RPMI7951 (cell line): ENCODE results near the gene SLC35E4. TPM values are rescaled to one million over a fixed set of nuclear protein-coding genes. Genes with fewer than 3 reads are reported as not detected.
"Not testable (repeated sequence)": the region's sequence is repeated elsewhere in the genome, so short reads cannot be mapped to it uniquely, and the experiment has no call there.

Experiments used
- DNase-seq: peaks from one replicate; pipeline ENCODE4 v3.0.0-alpha.2; 2012; ENCODE audit warnings: low read depth
- total RNA-seq: library from RNA; depleted of rRNA; stranded (reverse); fragments of >200 nt; shearing (Covaris generic); gene quantifications from 2 replicates; pipeline ENCODE4 v1.2.3, GENCODE V29; 2014

SLC35E4 gene
- total RNA-seq, 1 experiment from 2014 or later, result 8.2 TPM

DNA sequence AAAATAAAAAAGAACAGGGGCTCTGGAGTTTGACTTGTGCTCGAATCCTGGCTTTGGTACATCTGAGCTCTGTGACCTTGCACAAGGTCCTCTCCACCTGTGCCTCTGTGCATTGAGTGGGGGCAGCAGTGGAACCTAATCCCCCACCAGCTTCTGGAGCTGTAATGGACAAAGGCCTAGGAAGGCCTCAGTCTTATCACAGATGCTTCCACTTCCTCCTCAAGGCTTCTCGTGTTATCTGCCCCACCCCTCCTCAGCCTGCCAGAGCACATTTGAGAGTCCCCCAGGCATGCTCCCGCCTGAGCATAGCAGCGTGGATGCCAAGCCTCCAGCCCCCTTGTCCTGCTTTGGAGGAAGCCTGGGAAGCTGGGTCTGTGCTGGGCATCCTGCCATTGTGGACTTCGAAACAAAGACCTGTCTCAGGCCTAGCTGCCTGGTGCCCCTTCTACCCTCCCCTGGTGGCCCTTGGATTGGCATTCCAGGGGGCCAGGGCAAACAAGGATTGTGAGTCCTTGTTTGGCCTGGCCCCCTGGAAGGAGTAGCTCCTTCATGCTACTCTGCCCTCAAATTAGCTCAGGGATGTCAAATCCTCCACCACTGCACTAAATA lies 15.0 kb downstream of the SLC35E4 start:
- no peak for DNase-seq

DNA sequence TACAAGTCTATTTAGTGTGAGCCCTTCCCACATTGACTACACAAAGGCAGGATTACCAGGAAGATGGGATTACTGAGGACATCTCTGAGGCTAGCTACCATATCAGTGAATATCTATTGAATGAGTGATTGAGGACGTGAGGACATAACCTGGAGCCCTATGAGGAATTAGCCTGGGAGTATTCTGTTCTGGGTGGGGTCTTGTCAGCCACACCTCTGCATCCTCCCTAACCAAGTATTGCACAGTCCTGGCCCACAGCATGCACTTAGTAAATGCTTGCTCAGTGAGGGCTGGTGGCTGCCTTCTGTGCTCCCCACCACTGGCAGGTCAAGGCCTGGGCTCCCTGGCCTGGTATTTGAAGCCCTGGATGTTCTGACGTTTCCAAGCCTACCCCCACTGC lies 17.3 kb downstream of the SLC35E4 start:
- no peak for DNase-seq

DNA sequence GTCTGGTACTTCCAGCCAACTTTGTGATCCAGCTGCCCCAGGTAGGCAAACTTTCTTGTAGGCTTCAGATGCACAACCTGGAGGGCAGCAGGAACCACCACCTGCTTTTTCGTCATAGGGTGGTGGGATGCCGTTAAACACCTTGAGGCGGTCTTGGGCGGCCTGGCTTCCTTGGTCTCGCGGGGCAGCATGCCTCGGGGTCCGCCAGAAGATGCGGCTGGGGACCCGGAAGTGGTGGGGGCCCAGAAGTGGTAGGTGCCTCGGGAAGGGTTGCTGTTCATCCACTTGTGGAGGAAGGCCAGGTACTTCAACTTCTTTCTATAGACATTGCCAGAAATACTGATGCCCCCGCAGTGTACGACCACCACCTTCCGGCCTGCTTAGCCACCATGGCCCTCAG lies 18.8 kb downstream of the SLC35E4 start:
- DNase-seq, result no peak

DNA sequence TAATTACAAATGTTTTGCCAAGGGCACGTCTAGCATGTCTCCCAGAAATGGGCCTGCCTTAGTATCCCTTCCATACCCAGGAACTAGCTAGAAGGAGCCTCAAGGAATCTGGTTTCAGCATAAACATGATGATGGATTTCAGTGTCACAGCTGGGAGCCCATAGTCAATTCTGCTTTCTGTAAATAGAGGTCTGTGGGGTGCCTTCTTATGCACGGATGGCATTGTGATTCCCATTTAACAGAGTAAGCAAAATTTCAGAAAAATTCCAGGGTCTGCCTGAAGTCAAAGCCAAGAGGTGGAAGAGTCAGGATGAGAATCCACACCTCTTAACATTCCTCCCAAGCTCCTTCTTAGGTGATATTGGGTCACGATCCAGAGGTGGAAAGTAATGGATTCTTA lies 20.0 kb downstream of the SLC35E4 start:
- DNase-seq, result no peak

DNA sequence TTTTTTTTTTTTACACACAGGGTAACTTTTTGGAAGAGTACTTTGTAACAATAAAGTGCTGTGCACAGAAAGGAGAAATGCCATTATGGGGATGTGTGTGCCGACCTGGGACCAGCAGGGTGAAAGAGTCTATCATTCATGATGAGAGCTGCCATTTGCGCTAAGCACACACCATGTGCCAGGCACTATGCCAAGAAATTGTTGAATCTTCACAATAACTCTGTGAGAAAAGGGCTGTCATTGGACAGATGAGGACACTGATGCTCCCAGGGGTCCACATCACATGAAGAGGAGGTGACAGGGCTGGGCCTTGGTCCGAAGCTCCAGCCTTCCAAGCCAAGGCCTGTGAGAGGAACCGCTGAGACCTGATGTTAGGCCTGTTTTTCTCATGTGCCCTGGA lies 26.5 kb downstream of the SLC35E4 start:
- no peak for DNase-seq

DNA sequence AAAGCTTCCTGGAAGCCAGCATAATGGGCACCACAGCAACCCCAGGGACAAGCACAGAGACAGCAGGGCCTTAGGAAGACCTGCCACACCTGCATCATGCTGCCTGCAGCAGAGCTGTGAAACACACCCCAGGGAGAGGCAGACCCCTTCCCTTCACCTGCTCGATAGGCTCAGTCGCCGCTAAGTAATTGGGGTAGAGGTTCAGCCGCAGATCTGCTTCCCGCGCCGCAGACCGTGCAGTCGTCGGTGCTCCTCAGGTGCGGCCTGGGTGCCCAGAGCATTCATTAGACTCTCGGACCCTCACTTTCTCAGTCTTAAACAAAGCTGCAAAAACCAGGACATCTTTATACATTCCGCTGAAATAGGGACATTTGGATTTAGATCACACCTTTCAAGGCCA lies 29.2 kb downstream of the SLC35E4 start:
- no peak for DNase-seq

DNA sequence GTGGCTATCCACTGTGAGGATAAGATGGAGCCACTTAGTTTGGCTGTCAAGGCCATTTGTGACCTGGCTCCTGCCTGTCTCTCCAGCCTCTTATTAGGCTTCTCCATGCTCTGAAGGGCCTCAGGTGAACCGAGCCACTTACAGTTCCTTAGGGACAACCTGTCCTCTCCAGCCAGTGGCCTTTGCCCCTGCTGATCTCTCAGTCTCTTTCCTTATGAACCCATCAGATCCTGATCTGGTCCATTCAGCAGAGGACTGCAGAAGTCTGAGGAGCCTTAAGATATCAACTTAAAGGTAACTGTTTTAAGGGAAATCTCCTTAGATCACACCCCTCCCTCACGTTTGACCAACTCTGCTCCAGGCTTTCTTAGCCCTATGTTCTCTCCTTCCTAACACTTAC lies 29.7 kb downstream of the SLC35E4 start:
- DNase-seq, result no peak

DNA sequence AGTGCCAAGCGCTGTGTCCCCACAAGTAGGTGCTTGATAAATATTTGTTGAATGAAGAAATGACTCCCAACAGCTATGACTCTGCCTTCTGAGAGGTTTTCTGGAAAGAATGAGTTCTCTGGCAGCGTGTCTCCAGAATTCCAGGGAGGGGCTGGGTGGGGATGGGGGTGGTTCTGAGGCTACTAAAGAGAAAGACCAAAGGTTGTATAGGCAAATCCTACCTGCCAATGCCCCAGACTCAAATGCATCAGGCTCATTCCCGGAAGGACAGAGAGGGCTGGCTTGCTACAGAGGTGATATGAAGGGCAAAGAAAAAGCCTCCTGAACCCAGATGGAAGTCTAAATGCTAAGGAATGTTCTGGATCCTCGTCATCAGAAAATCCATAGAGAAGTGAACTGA lies 30.2 kb downstream of the SLC35E4 start:
- DNase-seq, result no peak

DNA sequence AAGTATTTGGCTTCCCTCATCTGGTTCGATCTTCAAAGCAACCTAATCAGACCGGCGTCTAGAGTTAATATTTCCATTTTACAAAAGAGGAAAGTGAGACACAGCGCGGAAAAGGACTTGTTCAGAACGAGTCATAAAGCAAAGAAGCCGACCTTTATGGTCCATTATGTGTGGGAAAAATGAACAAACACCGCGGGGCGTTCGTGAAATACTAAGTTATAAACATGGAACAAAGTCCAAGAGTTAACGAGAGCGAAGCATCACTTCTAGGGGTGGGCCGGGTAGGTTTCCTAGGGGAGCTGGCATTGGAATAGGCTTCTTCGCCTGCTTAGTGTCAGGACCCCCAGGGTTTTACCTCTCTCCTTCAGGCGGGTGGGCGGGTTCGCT lies 31.5 kb downstream of the SLC35E4 start:
- no peak for DNase-seq

DNA sequence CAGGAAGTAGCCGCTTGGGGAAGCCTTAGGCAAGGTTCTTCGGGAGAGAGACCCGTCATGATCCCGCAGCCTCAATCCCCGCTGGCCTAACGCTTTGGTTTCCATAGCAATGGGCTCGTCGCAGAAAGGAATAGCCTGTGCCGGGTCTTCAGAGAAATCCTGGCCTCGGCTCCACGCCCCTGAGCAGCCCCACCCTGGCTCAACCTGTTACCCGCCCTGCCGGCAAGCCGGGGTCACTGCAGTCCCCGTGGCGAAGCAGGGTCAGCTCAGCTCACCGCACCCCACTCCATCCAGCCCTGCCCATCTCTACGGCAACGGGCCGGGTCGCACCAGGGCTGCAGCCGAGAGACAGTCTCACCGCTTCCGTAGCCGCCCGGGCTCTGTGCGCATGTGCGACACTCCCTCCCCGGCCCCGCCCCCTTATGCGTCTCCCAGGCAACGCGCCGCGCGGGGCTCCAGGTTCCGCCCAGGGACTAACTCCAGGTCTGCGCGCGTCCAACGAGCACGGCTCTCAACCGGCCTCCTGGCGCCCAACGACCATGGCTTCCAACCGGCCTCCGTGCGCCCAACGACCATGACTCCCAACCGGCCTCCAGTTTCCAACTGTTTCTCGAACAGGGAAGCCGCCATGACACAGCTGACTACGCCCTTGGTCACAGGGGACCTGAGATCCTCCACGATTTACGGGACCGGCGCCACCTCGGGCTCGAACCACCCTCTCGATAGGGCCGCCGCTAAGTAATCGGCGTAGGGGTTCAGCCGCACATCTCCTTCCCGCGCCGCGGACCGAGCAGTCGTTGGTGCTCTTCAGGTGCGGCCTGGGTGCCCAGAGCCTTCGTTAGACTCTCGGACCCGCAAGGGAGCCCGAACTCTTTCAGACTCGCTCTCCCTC lies 32.2 kb downstream of the SLC35E4 start, which contains the start of gene DUSP18:
TSS of gene DUSP18 (minus strand) at position 382 of the 892 bp plus-strand sequence. CDS start 3,872 bp downstream, outside the sequence.
- peak; percentile 85 for DNase-seq

DNA sequence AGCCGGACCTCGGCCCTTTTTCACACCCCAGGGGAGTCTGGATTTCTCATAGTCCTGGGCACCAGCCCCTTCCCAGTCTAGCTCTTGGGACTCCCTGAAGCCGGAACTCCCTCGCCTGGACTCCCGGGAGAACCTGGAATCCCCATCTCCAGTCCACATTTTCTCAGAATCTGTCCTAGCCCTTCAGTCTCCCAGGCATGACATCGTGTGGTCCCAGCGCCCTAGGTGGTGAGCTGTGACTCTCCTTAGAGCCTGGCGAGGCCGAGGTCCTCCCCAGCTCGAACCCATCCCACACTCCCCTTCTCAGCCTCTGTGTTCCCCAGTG lies 32.8 kb downstream of the SLC35E4 start:
- peak; percentile 3 for DNase-seq

DNA sequence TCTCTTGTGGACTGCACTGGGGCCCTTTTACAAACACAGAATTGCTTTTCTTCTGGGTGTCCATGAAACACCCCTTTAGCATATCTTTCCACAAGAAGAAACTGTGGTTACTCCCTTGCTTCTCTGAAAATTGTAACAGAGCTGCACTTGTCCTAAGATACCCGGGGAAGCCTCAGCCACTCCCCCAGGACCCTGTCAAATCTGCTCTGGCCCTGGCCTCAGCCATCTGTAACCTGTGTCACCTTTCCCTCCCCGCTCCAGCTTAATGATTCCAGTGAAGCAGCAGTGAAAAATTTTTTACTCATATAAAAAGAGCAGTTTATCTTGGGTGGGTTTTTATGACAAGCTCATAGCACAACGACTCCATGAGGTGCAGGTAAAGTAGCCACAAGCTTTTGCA lies 35.5 kb downstream of the SLC35E4 start:
- no peak for DNase-seq

DNA sequence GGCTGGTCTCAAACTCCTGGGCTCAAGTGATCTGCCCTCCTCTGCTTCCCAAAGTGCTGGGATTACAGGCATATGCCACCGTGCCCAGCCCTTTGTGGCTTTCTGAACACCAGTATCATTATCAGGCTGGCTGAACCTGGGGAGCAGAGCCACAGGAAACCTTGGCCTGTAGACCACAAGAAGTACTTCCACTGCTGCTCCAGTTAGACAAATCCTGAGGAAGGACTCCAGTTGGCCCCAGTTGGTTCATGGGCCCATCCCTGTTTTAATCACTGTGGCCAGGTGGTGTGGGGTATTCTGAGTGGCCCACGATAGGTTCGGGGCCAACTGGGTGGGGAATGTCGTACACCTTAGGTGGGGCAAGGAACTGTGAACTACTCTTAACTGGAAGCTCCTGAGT lies 37.6 kb downstream of the SLC35E4 start:
- DNase-seq, result no peak

DNA sequence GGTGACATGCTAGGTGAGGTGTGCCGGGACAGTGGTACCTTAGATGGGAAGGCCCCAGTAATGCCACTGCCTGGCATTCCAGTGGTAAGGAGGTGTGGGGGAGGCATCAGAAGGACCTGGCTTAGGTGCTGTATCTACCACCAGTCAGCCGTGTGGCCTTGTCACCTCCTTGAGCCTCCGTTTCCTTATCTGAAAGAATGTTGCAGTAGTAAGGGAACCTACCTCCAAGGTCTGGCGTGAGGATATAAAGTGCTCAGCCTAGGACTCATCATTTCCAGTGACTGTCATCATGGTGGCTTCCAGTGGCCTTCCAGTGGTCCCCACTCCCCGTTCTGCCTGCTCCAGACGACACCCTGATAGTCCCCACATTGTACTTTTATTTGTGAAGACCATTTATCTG lies 38.9 kb downstream of the SLC35E4 start:
- DNase-seq, result no peak

DNA sequence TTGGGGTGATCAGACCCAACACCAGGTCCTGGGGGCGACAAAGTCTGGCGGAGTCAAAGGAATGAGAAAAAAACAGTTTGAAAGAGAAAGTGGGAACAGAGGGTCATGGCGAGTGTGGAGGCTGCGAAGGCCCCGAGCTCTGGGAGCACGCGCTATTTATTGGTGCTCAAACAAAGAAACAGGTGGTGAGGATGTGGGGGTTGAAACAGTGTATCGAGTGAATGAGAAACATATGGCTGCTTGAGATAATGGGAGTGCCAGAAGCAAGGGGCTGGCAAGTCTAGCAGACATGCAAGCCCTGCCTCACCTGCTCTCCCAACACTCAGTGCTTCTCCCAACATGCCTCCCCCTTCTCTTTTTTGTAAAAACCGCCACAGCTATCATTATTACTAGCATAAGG lies 39.9 kb downstream of the SLC35E4 start:
- DNase-seq, result no peak

DNA sequence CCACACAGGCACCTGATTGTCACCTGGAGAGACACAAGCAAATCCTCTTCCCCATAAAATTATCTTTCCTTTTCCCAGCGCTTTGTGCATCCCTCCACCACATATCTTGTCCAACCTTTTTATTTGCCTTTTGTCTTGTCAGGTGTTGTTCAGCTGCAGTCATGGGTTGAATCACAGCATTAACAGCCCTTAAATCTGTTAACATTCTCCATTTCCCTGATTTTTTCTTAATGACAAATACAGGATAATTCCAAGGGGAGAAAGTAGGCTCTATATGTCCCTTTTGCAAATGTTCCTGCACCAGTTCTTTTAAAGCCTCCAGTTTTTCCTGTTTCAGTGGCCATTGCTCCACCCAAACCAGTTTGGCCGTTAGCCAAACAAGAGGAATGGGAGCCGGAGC lies 41.0 kb downstream of the SLC35E4 start:
- not testable (repeated sequence) for DNase-seq

DNA sequence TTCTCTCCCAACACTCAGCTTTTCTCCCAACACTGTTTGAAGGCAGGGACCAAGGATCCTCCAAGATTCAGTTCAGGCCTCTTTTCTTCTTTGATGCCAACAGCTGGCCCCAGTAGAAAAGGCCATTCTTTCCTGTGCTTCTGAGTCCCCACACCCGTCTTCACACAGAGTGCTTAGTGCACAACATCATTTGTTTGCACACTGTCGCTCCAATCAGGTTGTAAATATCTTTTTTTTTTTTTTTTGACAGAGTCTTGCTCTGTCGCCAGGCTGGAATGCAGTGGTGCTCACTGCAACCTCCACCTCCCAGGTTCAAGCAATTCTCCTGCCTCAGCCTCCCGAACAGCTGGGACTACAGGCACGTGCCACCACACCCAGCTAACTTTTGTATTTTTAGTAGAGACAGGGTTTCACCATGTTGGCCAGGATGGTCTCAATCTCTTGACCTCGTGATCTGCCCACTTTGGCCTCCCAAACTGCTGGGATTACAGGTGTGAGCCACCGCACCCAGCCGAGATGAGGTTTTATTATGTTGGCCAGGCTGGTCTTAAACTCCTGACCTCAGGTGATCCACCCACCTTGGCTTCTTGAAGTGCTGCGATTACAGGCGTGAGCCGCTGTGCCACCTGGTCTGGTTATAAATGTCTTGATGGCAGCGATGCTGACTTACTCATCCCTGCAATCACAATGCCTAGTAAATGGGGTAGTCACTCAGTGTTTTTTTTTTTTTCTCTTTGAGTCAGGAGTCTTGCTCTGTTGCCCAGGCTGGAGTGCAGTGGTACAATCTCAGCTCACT lies 44.5 kb downstream of the SLC35E4 start:
- DNase-seq, result not testable (repeated sequence)

DNA sequence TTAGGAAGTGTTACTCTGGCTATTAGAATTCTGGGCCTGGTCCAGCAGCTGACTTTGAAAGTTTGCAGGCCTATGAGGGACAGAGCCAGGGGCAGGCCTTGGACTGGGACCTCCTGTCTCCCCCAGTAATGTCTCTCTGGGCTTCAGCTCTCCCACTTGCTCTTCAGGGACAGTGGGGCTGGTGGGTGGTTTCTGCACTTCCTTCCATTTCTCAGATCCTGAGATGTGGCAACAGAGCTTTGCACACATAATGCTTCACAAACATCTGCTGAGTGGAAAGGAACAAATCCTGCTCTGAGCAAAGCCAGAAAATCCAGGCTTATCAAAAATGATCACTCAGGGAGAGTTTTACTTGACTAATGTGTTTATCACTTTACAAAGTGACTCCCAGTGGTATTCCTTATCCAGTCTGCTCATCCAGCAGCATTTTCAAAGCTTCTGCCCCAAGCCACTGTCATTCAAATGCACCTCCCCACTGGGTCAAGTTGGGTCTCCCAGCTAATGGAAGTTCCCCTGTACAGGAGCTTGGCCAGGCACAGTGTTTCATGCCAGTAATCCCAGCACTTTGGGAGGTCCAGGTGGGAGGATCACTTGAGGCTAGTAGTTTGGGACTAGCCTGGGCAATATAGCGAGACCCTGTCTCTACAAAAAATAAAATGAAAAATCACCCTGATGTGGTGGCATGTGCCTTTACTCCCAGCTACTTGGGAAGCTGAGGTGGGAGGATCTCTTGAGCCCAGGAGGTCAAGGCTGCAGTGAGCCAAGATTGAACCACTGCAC lies 45.6 kb downstream of the SLC35E4 start:
- DNase-seq, result no peak

DNA sequence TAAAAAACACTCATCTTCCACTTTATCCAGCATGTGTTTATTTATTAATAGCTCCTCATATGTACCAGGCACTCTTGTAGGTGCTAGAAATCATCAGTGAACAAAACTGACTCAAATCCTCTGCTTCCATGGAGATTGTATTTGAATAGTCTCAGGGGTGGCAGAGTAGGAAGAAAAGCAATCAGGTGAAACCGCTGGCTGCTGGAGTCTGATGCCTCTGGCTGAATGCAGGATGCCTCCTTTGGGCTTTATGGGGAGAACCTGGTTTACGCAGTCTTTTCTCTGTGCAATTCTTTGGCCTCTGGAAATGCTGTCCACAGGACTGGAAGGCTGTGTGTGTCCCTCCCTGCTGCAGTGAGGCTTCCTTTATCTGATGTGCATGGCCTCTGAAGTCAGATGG lies 46.2 kb downstream of the SLC35E4 start:
- no peak for DNase-seq

DNA sequence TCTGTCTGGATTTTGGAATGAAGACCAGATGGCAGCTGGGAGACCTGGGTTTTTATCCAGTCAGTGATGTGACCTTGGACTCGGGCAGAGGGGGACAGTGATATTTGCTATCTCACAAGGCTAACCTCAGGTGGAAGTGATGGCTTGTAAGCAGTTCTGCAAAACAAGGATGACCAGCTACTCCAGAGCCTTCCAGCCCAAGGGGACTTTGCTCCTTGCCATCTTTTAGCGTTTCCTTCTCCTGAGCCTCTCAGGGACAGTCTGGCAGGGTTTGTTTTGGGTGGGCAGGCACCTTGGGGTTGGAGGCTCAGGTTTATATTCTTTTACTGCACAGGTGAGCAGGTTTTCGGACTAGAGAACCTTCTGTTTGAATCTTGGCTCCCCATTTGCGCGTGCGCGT lies 49.6 kb downstream of the SLC35E4 start:
- DNase-seq, result no peak

DNA sequence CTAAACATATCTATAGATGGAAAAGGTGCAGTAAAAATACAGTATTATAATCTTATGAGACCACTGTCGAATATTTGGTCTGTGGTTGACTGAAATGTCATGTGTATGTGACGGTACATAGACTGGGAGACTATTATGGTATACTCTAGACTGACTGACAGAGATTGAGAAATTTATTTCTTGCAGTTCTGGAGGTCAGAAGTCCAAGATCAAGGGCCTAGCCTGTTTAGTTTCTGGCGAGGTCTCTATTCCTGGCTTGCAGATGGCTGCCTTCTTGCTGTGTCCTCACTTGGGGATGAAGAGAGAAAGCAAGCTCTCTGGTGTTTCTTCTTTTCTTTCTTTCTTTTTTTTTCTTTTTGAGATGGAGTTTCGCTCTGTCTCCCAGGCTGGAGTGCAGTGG lies 51.8 kb downstream of the SLC35E4 start:
- DNase-seq, result no peak

DNA sequence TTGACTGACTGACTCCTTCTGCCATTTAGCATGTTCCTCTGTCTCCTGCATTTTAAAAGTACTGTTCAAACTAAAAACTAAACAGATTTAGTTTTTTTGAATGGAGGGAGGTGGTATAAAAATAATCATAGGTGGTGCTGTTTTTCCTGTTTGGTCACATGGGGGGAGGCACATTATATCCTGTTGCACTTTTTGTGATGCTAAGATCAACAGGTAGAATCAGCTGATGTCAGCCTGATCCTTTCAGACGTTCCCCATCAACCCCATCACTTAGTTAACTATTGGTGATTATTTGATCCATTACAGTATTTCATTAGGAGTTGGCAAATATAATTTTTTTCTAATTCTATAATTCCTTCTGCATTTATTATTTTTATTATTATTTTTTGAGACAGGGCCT lies 54.0 kb downstream of the SLC35E4 start:
- no peak for DNase-seq
